ENCODE results near the gene WDFY4. TPM values are rescaled to one million over a fixed set of nuclear protein-coding genes. Genes with fewer than 3 reads are reported as not detected.

WDFY4 gene
- total RNA-seq, 2 experiments from 2014 or later: 0.90 to 1.1 TPM

- intact Hi-C loops (cut with micrococcal nuclease): no loop called here
- H3K27me3 Mint-ChIP-seq: no peaks in the 10 kb centered on the region
- TF ChIP-seq CTCF (IDR thresholded peaks at IDR 0.05): no peak
- POLR2A ChIA-PET: no interaction called here
- CTCF ChIA-PET: no interaction called here
- ATAC-seq: no peak
- H3K4me1 Mint-ChIP-seq (ENCODE audit: low read depth): no peaks in the 10 kb centered on the region
- no peaks in the 10 kb centered on the region for H3K36me3 Mint-ChIP-seq (ENCODE audit: low read depth)
- DNase-seq: no peak
- H3K9me3 Mint-ChIP-seq: no peaks in the 10 kb centered on the region
- no peak overlapping the region for H3K4me3 Mint-ChIP-seq
- no peak overlapping the region for H3K27ac Mint-ChIP-seq
These were observed 256.3 kb downstream of the WDFY4 start for GRCh38 chr10:48940958-48941357.

GRCh38 chr10:48941427-48942075 lies 256.9 kb downstream of the WDFY4 start:
- CTCF ChIA-PET: no interaction called here
- no peak for TF ChIP-seq CTCF (IDR thresholded peaks at IDR 0.05)
- DNase-seq (no peak), ATAC-seq (no peak)
- H3K9me3 Mint-ChIP-seq: no peaks in the 10 kb centered on the region
- H3K27me3 Mint-ChIP-seq: no peaks in the 10 kb centered on the region
- POLR2A ChIA-PET: no interaction called here
- H3K27ac Mint-ChIP-seq: no peak overlapping the region
- no peaks in the 10 kb centered on the region for H3K36me3 Mint-ChIP-seq (ENCODE audit: low read depth)
- no peak overlapping the region for H3K4me3 Mint-ChIP-seq
- intact Hi-C loops (cut with micrococcal nuclease): no loop called here
- H3K4me1 Mint-ChIP-seq (ENCODE audit: low read depth): no peaks in the 10 kb centered on the region

GRCh38 chr10:48943096-48943495 lies 258.4 kb downstream of the WDFY4 start:
- Mint-ChIP-seq H3K4me3 (no peak overlapping the region), H3K27ac (no peak overlapping the region), H3K36me3 (ENCODE audit: low read depth) (no peaks in the 10 kb centered on the region), H3K27me3 (no peaks in the 10 kb centered on the region), H3K9me3 (no peaks in the 10 kb centered on the region), H3K4me1 (ENCODE audit: low read depth) (no peaks in the 10 kb centered on the region)
- ChIA-PET CTCF (no interaction called here), POLR2A (no interaction called here)
- no peak for TF ChIP-seq CTCF (IDR thresholded peaks at IDR 0.05)
- no peak for ATAC-seq
- DNase-seq: no peak
- intact Hi-C loops (cut with micrococcal nuclease): no loop called here

- H3K36me3 Mint-ChIP-seq (ENCODE audit: low read depth): no peaks in the 10 kb centered on the region
- H3K9me3 Mint-ChIP-seq: no peaks in the 10 kb centered on the region
These were observed 259.5 kb downstream of the WDFY4 start for GRCh38 chr10:48944171-48944570.

More at GRCh38 chr10:48944171-48944570, 259.5 kb downstream of the WDFY4 start:
- CTCF ChIA-PET: no interaction called here
- no peak for TF ChIP-seq CTCF (IDR thresholded peaks at IDR 0.05)
- no peak overlapping the region for H3K4me3 Mint-ChIP-seq
- no peaks in the 10 kb centered on the region for H3K27me3 Mint-ChIP-seq
- no peak overlapping the region for H3K27ac Mint-ChIP-seq
- DNase-seq (no peak), ATAC-seq (no peak)
- H3K4me1 Mint-ChIP-seq (ENCODE audit: low read depth): no peaks in the 10 kb centered on the region
- intact Hi-C loops (cut with micrococcal nuclease): no loop called here
- POLR2A ChIA-PET: no interaction called here

All from activated CD8-positive, alpha-beta T cell treated with anti-CD3 and anti-CD28 coated beads for 36 hours (primary cell).